ENCODE measurements around the gene BHLHE23. TPM values are rescaled to one million over a fixed set of nuclear protein-coding genes. Genes with fewer than 3 reads are reported as not detected.
"Not testable (repeated sequence)": the region's sequence is repeated elsewhere in the genome, so short reads cannot be mapped to it uniquely, and the experiment has no call there.

Gene BHLHE23
- polyA plus RNA-seq, 12 donors: 0.16 TPM; not detected in 11

DNA sequence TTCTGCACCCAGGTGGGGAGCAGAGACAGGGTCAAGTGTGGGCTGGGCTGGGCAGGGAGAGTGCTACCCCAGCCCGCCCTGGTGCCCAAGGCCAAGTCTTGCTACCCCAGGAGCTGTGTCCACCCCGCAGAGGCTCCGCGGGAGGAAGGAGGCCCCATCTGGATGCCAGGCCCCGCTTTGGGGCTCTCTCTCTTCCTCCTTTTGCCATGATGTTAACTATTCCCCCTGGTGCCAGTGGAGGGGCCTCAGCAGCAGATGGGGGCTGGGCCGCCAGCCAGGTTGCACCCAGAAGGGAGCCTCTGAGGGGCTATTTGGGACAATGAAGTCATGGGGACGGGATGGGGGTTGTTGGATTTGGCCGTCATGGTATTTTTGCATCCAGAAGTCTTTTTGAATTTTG, 45.0 kb downstream of the BHLHE23 start:
- no peak for DNase-seq

DNA sequence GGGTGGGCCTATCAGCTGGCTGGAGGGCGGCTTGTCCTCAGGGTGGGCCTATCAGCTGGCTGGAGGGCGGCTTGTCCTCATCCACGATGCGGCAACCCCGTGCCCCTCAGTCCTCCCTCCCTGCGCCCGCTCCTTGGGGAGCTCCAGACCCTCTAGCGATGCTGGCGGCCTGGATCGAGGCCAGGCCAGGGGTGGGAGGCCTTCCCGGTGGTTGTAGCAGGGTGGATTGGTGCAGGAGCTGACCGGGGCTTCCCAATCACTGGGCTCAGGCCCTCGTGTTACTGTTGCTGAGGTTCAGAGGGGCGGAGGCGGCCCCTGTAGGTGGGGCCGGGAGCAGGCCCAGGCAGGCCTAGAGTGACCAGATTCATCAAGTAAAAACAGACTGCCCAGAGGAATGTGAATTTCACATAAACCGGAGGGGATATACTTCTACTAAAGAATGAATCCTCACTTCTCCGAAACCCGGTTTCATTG, 45.4 kb downstream of the BHLHE23 start:
- DNase-seq: no peak

DNA sequence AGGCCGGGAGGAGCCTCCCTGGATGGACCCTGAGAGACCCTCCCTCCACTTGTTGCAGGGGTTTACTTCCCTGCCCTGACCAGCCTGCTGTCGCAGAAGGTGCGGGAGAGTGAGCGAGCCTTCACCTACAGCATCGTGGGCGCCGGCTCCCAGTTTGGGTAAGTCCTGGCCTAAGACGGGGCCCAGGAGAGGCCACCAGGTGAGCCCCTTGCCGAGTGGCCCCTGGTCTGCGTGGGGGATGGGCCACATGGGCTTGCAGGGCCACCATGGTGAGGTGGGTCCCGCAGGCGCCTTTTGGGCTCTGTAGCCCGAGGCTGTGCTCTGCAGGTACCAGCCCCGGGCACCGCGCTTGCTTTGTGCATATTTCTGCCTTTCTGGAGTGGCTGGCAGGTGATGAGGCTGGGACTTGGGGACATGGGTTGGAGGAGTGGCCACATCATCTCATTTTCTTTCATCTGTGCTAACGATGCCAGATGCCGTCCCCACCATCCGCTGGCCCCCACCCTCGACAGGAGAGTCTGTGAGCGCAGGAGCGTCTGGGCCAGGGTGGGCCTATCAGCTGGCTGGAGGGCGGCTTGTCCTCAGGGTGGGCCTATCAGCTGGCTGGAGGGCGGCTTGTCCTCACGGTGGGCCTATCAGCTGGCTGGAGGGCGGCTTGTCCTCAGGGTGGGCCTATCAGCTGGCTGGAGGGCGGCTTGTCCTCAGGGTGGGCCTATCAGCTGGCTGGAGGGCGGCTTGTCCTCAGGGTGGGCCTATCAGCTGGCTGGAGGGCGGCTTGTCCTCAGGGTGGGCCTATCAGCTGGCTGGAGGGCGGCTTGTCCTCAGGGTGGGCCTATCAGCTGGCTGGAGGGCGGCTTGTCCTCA, 46.1 kb downstream of the BHLHE23 start:
- not testable (repeated sequence) for DNase-seq

DNA sequence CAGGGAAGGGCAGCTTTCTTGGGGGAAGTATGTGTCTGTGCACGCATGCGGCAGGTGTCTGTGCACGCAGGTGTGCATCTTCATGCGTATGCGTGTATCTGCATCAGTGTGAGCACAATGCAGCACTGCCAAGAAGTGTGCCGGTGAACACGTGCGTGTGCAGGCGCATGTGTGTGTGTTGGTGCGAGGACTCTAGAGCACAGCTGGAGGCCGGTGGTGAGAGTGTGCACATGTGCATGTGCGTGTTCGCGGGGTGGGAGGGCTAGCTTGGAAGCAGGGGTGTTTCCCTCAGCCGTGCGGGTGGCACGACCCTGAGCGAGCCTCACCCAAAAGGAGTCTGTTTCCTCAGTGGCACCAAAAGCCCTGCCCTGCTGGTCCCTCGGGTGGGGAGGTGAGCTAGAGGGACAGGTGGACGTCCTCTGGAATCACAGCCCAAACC, 46.7 kb downstream of the BHLHE23 start:
- no peak for DNase-seq

DNA sequence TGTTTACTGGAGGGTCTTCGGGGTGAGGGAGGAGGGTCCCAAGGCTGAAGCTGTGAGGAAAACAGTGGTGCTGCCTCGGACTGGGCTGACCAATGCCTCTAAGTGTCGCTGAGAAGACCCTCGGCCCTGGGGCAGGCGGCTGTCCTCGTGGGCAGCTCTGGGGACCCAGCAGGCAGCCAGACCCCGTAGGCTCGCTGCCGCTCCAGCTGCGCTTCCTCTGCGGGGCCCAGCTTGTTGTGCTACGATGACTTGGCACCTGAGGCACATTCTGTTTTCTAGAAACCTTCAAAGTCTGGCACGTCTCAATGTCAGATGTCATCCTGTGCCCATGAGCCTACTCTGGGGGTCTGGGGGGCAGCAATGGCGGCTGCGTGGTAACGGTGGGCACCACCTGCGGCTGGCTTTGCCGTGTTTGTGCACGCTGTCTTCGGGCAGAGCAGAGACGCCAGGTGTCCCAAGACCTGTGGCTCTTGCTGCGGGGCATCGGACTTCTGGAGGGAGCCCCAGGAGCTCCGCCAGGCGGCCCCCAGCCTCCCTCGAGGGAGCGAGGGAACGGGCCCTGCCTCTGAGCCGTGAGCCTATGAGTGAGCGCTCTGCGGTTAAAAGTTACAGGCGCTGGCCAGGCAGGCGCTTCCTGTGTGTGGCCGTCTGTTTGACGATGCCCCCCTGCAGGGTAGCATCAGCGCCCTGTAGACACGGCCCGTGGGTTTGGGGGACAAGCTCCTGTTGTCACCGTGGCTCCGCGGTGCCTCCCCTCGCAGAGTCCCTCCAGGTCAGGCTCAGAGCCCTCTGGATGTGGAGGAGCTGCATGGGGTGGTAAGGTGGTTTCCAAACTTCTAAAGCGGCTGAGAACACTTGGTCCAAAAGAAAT, 47.4 kb downstream of the BHLHE23 start:
- DNase-seq: no peak

DNA sequence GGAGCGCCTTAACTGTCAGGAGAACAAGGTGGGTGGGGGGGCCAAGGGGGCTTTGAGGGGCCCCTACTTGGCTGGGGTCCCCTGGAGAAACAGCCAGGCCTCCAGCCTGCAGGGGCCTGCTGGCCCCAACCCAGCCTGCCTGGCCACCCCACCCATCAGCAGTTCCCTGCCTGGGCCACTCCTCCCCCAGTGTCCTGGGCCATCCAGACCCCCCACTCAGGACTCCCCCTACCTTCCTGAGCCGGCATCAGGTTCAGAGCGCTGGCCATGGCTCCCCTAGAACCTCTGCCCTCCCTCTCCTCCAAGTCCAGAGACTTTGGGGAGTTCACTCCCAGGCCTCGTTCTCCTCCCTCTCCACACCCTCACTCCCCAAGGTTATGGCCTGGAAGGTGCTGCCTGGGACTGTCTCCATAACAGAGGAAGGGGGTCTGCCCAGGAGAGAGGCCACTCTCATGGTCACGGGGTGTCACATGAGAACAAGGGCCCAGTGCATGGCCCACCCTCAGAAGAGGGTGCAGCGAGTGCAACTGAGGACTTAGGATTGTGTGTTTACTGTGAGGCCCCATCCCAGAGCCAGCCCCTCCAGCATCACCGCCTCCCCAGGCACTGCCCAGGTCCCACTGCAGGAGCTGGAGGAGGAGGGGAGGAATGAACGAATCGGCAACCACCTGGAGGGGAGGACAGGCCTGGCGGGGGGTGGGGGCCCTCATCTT, 48.2 kb downstream of the BHLHE23 start:
- DNase-seq: no peak

DNA sequence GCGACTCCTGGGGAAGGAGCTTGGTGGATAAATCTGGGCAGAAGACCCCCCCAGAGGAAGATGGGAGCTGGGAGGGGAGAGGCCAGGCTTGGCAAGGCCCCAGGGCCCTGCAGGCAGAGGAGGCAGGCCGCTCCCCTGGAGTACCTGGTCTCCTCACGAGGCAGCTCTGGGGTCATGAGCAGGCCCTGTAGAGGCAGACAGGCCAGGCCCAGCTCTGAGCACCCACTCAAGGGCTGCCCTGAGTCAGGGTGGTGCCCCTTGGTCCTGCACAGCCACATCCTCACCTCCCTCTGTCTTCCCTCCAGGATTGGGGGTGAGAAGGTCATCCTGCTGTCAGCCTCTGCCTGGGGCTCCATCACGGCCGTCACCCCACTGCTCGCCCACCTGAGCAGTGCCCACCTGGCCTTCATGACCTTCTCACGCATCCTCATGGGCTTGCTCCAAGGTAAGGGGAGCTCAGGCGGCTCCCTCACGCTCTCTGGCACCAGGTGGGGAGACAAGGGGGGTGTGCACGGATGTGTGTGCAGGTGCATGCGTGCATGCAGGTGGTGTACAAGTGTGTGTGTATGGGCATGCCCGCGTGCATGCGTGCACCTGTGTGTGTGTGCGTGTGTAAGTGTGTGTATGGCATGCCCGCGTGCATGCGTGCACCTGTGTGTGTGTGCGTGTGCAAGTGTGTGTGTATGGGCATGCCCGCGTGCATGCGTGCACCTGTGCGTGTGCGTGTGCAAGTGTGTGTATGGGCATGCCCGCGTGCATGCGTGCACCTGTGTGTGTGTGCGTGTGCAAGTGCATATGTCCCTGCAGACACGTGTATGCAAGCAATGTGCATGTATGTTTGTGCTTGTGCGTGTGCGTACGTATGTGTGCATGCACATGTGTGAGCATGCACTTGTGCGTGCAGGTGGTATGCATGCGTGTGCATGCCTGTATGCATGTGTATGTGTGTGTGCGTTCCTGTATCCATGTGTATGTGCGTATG, 49.3 kb downstream of the BHLHE23 start:
- no peak for DNase-seq

DNA sequence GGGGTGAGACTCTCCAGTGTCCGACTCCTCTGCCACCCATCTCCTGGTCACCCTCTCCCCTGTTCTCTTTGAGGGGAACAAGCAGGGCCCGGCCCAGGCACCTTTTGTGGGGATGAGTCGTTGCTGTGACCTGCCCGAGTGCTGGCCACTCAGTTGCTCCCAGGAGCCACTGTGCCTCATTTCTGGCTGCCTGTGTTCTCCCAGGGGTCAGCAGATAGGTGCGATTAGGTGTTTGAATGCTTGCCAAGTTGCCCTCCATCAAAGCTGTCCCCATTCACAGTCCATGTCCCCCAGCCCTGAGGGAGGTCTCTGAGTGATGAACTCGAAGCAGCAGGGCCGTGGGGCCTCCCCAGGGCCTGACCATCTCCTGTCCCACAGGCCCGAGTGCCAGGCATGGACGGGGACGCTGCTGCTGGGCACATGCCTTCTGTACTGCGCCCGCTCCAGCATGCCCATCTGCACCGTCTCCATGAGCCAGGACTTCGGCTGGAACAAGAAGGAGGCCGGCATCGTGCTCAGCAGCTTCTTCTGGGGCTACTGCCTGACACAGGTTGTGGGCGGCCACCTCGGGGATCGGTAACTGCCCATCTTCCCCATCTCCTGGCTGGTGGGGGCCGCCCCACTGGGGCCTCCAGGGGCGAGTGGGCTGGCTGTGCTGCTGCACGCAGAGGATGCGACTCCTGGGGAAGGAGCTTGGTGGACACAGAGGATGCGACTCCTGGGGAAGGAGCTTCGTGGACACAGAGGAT, 50.2 kb downstream of the BHLHE23 start:
- DNase-seq: no peak

Other genes starting within 250 kb of the BHLHE23 start
- 10 to 100 TPM in 5 of 12 donors, 1 to 10 TPM in 6, not detected in 1; 7.3 to 16.3 (median 9.5) TPM for gene MRGBP, start 210.5 kb downstream of the BHLHE23 start, polyA plus RNA-seq (ENCODE audit: insufficient read length in 12 of 12)
- gene OGFR, start 202.1 kb downstream of the BHLHE23 start, polyA plus RNA-seq (ENCODE audit: insufficient read length in 12 of 12): 10 to 100 TPM in 11 of 12 donors, not detected in 1; 12.0 to 27.2 (median 14.5) TPM
- gene COL9A3, start 189.9 kb downstream of the BHLHE23 start, polyA plus RNA-seq (ENCODE audit: insufficient read length in 12 of 12): 10 to 100 TPM in 7 of 12 donors, 1 to 10 TPM in 4, not detected in 1; 4.5 to 24.9 (median 11.0) TPM
- 10 to 100 TPM in 3 of 12 donors, 1 to 10 TPM in 7, not detected in 2; 7.3 to 15.2 (median 9.0) TPM for gene TCFL5, start 145.1 kb downstream of the BHLHE23 start, polyA plus RNA-seq (ENCODE audit: insufficient read length in 12 of 12)
- gene DIDO1, start 80.5 kb downstream of the BHLHE23 start, polyA plus RNA-seq (ENCODE audit: insufficient read length in 12 of 12): 10 to 100 TPM in 11 of 12 donors, not detected in 1; 33.5 to 69.0 (median 37.7) TPM
- gene GID8, start 68.8 kb downstream of the BHLHE23 start, polyA plus RNA-seq (ENCODE audit: insufficient read length in 12 of 12): 10 to 100 TPM in 11 of 12 donors, not detected in 1; 19.3 to 42.9 (median 30.1) TPM
- 10 to 100 TPM in 1 of 12 donors, 1 to 10 TPM in 4, under 1 TPM in 6, not detected in 1; 0.67 to 14.5 (median 0.86) TPM for gene SLC17A9, start 54.3 kb downstream of the BHLHE23 start, polyA plus RNA-seq (ENCODE audit: insufficient read length in 12 of 12)
- 10 to 100 TPM in 11 of 12 donors, not detected in 1; 25.5 to 32.0 (median 29.7) TPM for gene YTHDF1, start 209.2 kb upstream of the BHLHE23 start, polyA plus RNA-seq (ENCODE audit: insufficient read length in 12 of 12)
- gene BIRC7, start 228.9 kb upstream of the BHLHE23 start, polyA plus RNA-seq (ENCODE audit: insufficient read length in 12 of 12): under 1 TPM in 6 of 12 donors, not detected in 6; 0.16 to 0.72 (median 0.26) TPM
- 10 to 100 TPM in 11 of 12 donors, not detected in 1; 15.3 to 34.7 (median 26.2) TPM for gene NKAIN4, start 247.5 kb upstream of the BHLHE23 start, polyA plus RNA-seq (ENCODE audit: insufficient read length in 12 of 12)